ENCODE measurements around the gene PRKCH. TPM values are rescaled to one million over a fixed set of nuclear protein-coding genes. Genes with fewer than 3 reads are reported as not detected.

Gene PRKCH
- total and polyA plus RNA-seq, 2 of the 13 experiments (the other 11 are each of a cell fraction or from before 2014, with no cell fraction given) = 0.48 to 1.3 TPM

DNA sequence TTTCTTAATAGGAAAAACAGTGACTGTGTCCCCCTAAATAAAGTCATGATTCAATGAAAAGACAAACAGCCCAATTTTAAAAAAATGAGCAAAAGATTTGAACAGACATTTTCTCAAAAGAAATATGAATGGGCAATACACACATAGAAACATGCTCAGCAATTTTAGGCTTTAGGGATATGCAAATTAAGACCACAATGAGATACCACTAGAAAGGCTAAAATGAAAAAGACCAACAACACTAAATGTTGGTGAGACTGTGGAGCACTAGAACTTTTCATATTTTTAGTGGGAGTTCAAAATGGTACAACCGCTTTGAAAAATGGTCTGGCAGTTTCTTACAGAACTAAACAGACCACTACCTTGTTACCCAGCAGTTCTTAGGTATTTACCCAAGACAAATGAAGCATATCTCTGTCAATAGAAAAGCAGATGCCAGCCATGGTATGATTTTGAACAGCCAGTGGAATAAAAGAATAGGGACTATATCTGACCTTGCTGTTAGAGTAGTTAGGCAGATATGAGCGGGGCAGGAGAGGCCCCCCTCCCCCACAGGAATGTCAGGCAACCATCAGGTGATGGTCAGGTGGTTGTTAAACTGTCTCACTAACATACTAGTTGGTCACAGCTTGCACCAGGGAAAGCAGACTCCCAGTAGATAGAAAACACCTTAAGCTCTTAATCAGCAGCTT, 108.8 kb downstream of the PRKCH start (continued):
- TF ChIP-seq CEBPB (IDR thresholded peaks at IDR 0.05; ENCODE audit: borderline replicate concordance, low read depth, low read length) = no peak

- H3K79me2 ChIP-seq (ENCODE audit: insufficient read depth, low read length) = no peaks in the 10 kb centered on the region
- H3K36me3 ChIP-seq (replicated peaks in 1 of 2; ENCODE audit: control insufficient read depth in 1 of 2, insufficient read depth in 2 of 2, low read length in 2 of 2) = no peaks in the 10 kb centered on the region
- H4K20me1 ChIP-seq (ENCODE audit: insufficient read depth, low read length) = no peaks in the 10 kb centered on the region
- DNase-seq (ENCODE audit: low spot score) (no peak), ATAC-seq (no peak), FAIRE-seq (no peak)
- no peak overlapping the region for H3K9ac ChIP-seq (ENCODE audit: insufficient read depth, low read depth, low read length)
- no peak overlapping the region for H2AFZ ChIP-seq (ENCODE audit: low read length)
- intact Hi-C loops (cut with micrococcal nuclease; ENCODE audit: unreplicated experiment) = no loop called here
- no peaks in the 10 kb centered on the region for H3K4me1 ChIP-seq (ENCODE audit: insufficient read depth, low read length)
- no peak overlapping the region for H3K27ac ChIP-seq (ENCODE audit: extremely low read length, insufficient read depth, low read length)
- POLR2A ChIA-PET = no interaction called here
- H3K9me3 ChIP-seq (ENCODE audit: low read length) = no peaks in the 10 kb centered on the region
- in situ Hi-C loops (cut with HindIII; ENCODE audit: extremely low pct_ligation_motif_present, low pct_unique_long_range_greater_than_20kb) = no loop called here
- 71% methylated on average over 1 of the region's 1 CpG for WGBS (ENCODE audit: low lambda C conversion rate)
- no TSS peak for BruUV-seq (replicated peaks)
- H3K4me3 ChIP-seq (replicated peaks in 1 of 3; ENCODE audit: insufficient read depth in 1 of 3, low read depth in 2 of 3, low read length in 3 of 3) = no peak overlapping the region
- no peak for TF ChIP-seq ATF7-NPFF (CRISPR knock-in tag; IDR thresholded peaks at IDR 0.05; ENCODE audit: low read depth)
- no peak for TF ChIP-seq CEBPG (CRISPR knock-in tag; IDR thresholded peaks at IDR 0.05)
- TF ChIP-seq RNF2 (conservative IDR thresholded peaks at IDR 0.05; ENCODE audit: low read depth) = no peak
- TF ChIP-seq LCORL (IDR thresholded peaks at IDR 0.05) = no peak
- no peak for TF ChIP-seq LCORL (CRISPR knock-in tag; IDR thresholded peaks at IDR 0.05)
- TF ChIP-seq, protein P1, sequence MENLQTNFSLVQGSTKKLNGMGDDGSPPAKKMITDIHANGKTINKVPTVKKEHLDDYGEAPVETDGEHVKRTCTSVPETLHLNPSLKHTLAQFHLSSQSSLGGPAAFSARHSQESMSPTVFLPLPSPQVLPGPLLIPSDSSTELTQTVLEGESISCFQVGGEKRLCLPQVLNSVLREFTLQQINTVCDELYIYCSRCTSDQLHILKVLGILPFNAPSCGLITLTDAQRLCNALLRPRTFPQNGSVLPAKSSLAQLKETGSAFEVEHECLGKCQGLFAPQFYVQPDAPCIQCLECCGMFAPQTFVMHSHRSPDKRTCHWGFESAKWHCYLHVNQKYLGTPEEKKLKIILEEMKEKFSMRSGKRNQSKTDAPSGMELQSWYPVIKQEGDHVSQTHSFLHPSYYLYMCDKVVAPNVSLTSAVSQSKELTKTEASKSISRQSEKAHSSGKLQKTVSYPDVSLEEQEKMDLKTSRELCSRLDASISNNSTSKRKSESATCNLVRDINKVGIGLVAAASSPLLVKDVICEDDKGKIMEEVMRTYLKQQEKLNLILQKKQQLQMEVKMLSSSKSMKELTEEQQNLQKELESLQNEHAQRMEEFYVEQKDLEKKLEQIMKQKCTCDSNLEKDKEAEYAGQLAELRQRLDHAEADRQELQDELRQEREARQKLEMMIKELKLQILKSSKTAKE (CRISPR knock-in tag; IDR thresholded peaks at IDR 0.05; ENCODE audit: borderline replicate concordance) = no peak
- TF ChIP-seq, protein P2, sequence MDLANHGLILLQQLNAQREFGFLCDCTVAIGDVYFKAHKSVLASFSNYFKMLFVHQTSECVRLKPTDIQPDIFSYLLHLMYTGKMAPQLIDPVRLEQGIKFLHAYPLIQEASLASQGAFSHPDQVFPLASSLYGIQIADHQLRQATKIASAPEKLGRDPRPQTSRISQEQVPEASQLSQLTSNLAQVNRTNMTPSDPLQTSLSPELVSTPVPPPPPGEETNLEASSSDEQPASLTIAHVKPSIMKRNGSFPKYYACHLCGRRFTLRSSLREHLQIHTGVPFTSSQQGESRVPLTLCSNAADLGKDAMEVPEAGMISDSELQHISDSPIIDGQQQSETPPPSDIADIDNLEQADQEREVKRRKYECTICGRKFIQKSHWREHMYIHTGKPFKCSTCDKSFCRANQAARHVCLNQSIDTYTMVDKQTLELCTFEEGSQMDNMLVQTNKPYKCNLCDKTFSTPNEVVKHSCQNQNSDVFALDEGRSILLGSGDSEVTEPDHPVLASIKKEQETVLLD (CRISPR knock-in tag; IDR thresholded peaks at IDR 0.05; ENCODE audit: low read depth) = no peak
- no peak for TF ChIP-seq ARNT2 (CRISPR knock-in tag; IDR thresholded peaks at IDR 0.05; ENCODE audit: low read depth)
- no peak for TF ChIP-seq ZNF512 (CRISPR knock-in tag; IDR thresholded peaks at IDR 0.05)
- TF ChIP-seq HMGXB4 (CRISPR knock-in tag; IDR thresholded peaks at IDR 0.05; ENCODE audit: borderline replicate concordance in 1 of 2, low read depth in 1 of 2) = no peak
- no peak for TF ChIP-seq ZNF816 (CRISPR knock-in tag; IDR thresholded peaks at IDR 0.05; ENCODE audit: borderline replicate concordance)
- TF ChIP-seq ZNF724P (CRISPR knock-in tag; IDR thresholded peaks at IDR 0.05; ENCODE audit: borderline replicate concordance) = no peak
- no peak for TF ChIP-seq HMGA1 (CRISPR knock-in tag; conservative IDR thresholded peaks at IDR 0.05)
- no peak for TF ChIP-seq ARNT (IDR thresholded peaks at IDR 0.05)
- no peak for TF ChIP-seq NAIF1 (CRISPR knock-in tag; IDR thresholded peaks at IDR 0.05; ENCODE audit: borderline replicate concordance)
- CTCF ChIA-PET (ENCODE audit: low intra/inter-chr PET ratio, low total read pairs) = no interaction called here
- H3K27me3 ChIP-seq (ENCODE audit: control insufficient read depth in 1 of 2, insufficient read depth in 2 of 2, low read length in 2 of 2) = no peaks in the 10 kb centered on the region
- no peak overlapping the region for H3K4me2 ChIP-seq (ENCODE audit: low read depth, low read length)
Measured at GRCh38 chr14:61433169-61433568, 111.8 kb downstream of the PRKCH start.
